Measurements from ENCODE around the gene ADAMTS9.

ADAMTS9 gene

DNA sequence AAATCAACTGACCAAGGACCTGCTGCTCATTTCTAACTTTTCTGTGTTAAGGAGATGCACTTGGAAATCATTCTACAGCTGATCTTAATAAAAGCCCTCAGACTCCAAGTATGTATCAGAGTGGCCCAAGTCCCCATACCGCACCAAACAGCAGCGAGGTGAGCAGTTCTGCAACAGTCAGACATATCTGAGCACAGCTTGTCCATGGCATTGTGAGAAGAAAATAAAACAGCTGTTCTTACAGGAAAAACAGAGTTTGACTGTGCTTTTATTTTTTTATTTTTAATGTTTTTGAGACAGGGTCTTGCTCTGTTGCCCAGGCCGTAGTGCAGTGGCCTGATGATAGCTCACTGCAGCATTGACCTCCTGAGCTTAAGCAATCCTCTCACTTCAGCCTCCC, 131.8 kb downstream of the ADAMTS9 start:
- Histone ChIP-seq H3K4me1 (ENCODE audit: low read length) (no peaks in the 10 kb centered on the region), H3K4me2 (ENCODE audit: low read length) (no peak overlapping the region), H2AFZ (ENCODE audit: low read depth, low read length) (no peak overlapping the region), H4K20me1 (ENCODE audit: insufficient read depth, low read length) (no peaks in the 10 kb centered on the region), H3K27ac (ENCODE audit: low read length) (no peak overlapping the region), H3K9ac (ENCODE audit: low read length) (no peak overlapping the region), H3K36me3 (replicated peaks; ENCODE audit: low read depth, low read length) (no peaks in the 10 kb centered on the region), H3K9me3 (ENCODE audit: insufficient read depth, low read length) (no peaks in the 10 kb centered on the region), H3K4me3 (ENCODE audit: low read length) (no peak overlapping the region), H3K27me3 (ENCODE audit: low read depth, low read length) (peaks cover 30% of the 10 kb centered on the region), H3K79me2 (ENCODE audit: low read length) (no peaks in the 10 kb centered on the region)
- TF ChIP-seq EZH2phosphoT487 (IDR thresholded peaks at IDR 0.05; ENCODE audit: low read depth) (no peak), CTCF (IDR thresholded peaks at IDR 0.05; ENCODE audit: low read depth, low read length) (no peak)

- H3K36me3 ChIP-seq (replicated peaks; ENCODE audit: low read depth, low read length), result no peaks in the 10 kb centered on the region
- no peaks in the 10 kb centered on the region for H3K79me2 ChIP-seq (ENCODE audit: low read length)
- peaks cover 30% of the 10 kb centered on the region for H3K27me3 ChIP-seq (ENCODE audit: low read depth, low read length)
- no peaks in the 10 kb centered on the region for H4K20me1 ChIP-seq (ENCODE audit: insufficient read depth, low read length)
- H3K4me3 ChIP-seq (ENCODE audit: low read length), result no peak overlapping the region
- no peak overlapping the region for H2AFZ ChIP-seq (ENCODE audit: low read depth, low read length)
- H3K9me3 ChIP-seq (ENCODE audit: insufficient read depth, low read length), result no peaks in the 10 kb centered on the region
- no peak overlapping the region for H3K4me2 ChIP-seq (ENCODE audit: low read length)
- no peaks in the 10 kb centered on the region for H3K4me1 ChIP-seq (ENCODE audit: low read length)
- H3K9ac ChIP-seq (ENCODE audit: low read length), result no peak overlapping the region
- H3K27ac ChIP-seq (ENCODE audit: low read length), result no peak overlapping the region
- no peak for TF ChIP-seq CTCF (IDR thresholded peaks at IDR 0.05; ENCODE audit: low read depth, low read length)
- no peak for TF ChIP-seq EZH2phosphoT487 (IDR thresholded peaks at IDR 0.05; ENCODE audit: low read depth)
Measured at GRCh38 chr3:64555351-64555750, 132.4 kb downstream of the ADAMTS9 start.

GRCh38 chr3:64554096-64554920, 133.5 kb downstream of the ADAMTS9 start:
- no peak overlapping the region for H3K27ac ChIP-seq (ENCODE audit: low read length)
- no peak overlapping the region for H2AFZ ChIP-seq (ENCODE audit: low read depth, low read length)
- no peak overlapping the region for H3K9ac ChIP-seq (ENCODE audit: low read length)
- H4K20me1 ChIP-seq (ENCODE audit: insufficient read depth, low read length), result no peaks in the 10 kb centered on the region
- H3K4me3 ChIP-seq (ENCODE audit: low read length), result no peak overlapping the region
- TF ChIP-seq CTCF (IDR thresholded peaks at IDR 0.05; ENCODE audit: low read depth, low read length) (no peak), EZH2phosphoT487 (IDR thresholded peaks at IDR 0.05; ENCODE audit: low read depth) (no peak)
- no peaks in the 10 kb centered on the region for H3K4me1 ChIP-seq (ENCODE audit: low read length)
- no peak overlapping the region for H3K4me2 ChIP-seq (ENCODE audit: low read length)
- no peaks in the 10 kb centered on the region for H3K36me3 ChIP-seq (replicated peaks; ENCODE audit: low read depth, low read length)
- no peaks in the 10 kb centered on the region for H3K79me2 ChIP-seq (ENCODE audit: low read length)
- H3K9me3 ChIP-seq (ENCODE audit: insufficient read depth, low read length), result no peaks in the 10 kb centered on the region
- peaks cover 21% of the 10 kb centered on the region; the same call in 1 of the 2 replicates for H3K27me3 ChIP-seq (ENCODE audit: low read depth, low read length)

DNA sequence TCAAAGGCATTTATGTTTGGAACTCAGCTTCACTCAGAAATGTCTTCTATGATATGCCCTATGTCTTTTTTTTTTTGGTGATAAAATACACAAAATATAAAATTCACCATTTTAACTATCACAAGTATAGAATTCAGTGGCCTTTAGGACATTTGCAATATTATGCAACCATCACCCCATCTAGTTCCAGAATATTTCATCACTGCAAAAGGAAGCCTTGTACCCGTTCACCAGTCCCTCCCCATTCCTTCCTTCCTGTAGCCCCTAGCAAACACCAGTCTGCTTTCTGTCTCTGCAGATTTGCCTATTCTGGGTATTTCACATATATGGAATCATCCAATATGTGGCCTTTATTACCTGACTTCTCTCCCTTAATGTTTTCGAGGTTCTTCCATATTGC, 134.8 kb downstream of the ADAMTS9 start:
- H3K36me3 ChIP-seq (replicated peaks; ENCODE audit: low read depth, low read length), result no peaks in the 10 kb centered on the region
- no peaks in the 10 kb centered on the region for H3K79me2 ChIP-seq (ENCODE audit: low read length)
- H3K4me3 ChIP-seq (ENCODE audit: low read length), result no peak overlapping the region
- no peak overlapping the region for H3K9ac ChIP-seq (ENCODE audit: low read length)
- no peak overlapping the region for H3K4me2 ChIP-seq (ENCODE audit: low read length)
- H2AFZ ChIP-seq (ENCODE audit: low read depth, low read length), result no peak overlapping the region
- no peaks in the 10 kb centered on the region for H3K9me3 ChIP-seq (ENCODE audit: insufficient read depth, low read length)
- H3K4me1 ChIP-seq (ENCODE audit: low read length), result no peaks in the 10 kb centered on the region
- no peak overlapping the region for H3K27ac ChIP-seq (ENCODE audit: low read length)
- TF ChIP-seq EZH2phosphoT487 (IDR thresholded peaks at IDR 0.05; ENCODE audit: low read depth) (no peak), CTCF (IDR thresholded peaks at IDR 0.05; ENCODE audit: low read depth, low read length) (no peak)
- no peaks in the 10 kb centered on the region for H4K20me1 ChIP-seq (ENCODE audit: insufficient read depth, low read length)
- peaks cover 32% of the 10 kb centered on the region; the same call in 1 of the 2 replicates for H3K27me3 ChIP-seq (ENCODE audit: low read depth, low read length)

Data from OCI-LY3 (cell line).